Measurements from ENCODE around the gene YPEL5. TPM values are rescaled to one million over a fixed set of nuclear protein-coding genes. Genes with fewer than 3 reads are reported as not detected.
A peak's percentile ranks its signal among the peaks of the same experiment; 100 is the strongest.

YPEL5 gene
- total RNA-seq, 5 donors from 2014 or later (not counting 1 experiment from before 2014, with no cell fraction given) = 73.0 to 962 (median 77.3) TPM

DNA sequence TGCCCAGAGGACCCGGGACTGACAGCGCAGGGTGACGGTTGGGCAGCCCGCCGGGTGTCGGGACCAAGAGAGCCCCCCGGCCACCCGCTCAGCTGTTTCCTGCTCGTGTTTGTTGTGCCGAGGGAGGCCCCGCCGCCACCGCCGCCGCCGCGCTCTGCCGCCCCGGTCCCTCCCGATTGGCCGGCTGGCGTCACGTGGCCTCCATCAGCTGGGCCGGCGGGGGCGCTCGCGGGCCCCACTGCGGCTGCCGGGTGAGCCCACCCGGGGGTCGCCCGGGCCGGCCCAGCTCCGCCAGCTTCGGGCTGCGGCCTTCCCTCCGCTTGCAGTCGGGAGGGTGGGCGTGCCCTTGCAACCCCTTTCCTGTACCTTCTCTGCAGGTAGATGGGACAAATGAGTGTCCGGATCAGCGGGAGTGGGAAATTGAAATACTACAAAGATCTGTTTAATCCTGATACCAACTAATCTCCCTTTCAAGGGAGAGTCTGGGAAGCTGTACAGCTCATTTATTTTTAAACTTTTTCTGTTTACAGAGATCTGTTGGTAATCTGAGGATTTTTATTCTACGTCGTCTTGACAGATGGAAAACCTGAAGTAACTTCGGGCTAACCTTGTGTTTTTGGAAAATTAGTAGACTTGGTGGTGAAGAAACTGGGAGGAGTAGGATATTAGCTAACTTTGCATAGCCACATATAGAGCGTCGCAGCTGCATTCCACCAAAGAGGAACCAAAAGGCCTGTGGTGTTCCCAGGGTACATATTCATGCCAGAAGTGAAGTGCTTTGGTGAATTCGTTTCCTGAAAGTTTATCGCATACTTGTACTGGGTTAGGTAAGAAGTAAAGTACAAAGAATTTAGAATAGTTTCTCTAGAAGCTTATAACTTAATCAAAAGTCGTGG lies 1.2 kb downstream of the YPEL5 start:
- Histone ChIP-seq H3K27me3 (replicated peaks in 1 of 2; ENCODE audit: control insufficient read depth in 2 of 2, extremely low read depth in 1 of 2, insufficient read depth in 2 of 2, low read length in 1 of 2) (no peaks in the 10 kb centered on the region), H3K36me3 (ENCODE audit: control insufficient read depth in 2 of 2, extremely low read depth in 1 of 2, insufficient read depth in 1 of 2, low read length in 1 of 2) (peaks cover 0 to 29% of the 10 kb centered on the region in 2 donors), H3K4me1 (ENCODE audit: control insufficient read depth in 1 of 2, extremely low read depth in 1 of 2, insufficient read depth in 2 of 2, low read length in 2 of 2) (peaks cover 22 to 32% of the 10 kb centered on the region in 2 experiments), H3K9me3 (no peaks in the 10 kb centered on the region), H3K4me3 (ENCODE audit: control insufficient read depth in 1 of 2, extremely low read depth in 1 of 2, low read length in 1 of 2) (peak overlapping the region; percentile 49 to 63), H3K27ac (ENCODE audit: low read length) (peak overlapping the region; percentile 73)
- peaks cover 64 to 72% (median 68%) of the 10 kb centered on the region in 3 donors for H3K4me1 Mint-ChIP-seq
- peak; percentile 60 to 89 (median 78) for DNase-seq
- H3K27ac Mint-ChIP-seq = peak overlapping the region; percentile 73 to 78
- peaks cover 38% of the 10 kb centered on the region for H3K36me3 Mint-ChIP-seq
- ATAC-seq (replicated peaks in 1 of 4) = peak in 3 of 4 experiments; percentile 3 to 7 (median 5)
- H3K27me3 Mint-ChIP-seq = no peaks in the 10 kb centered on the region
- no peaks in the 10 kb centered on the region for H3K9me3 Mint-ChIP-seq
- ChIA-PET CTCF (interaction anchor here in 1 of 2 donors (1.0 to 11.6 kb wide), 4 partner anchors 8 to 21 kb away, joined by 4 to 97 read pairs (median 4); no protein-coding TSS in a partner anchor), POLR2A (interaction anchor here (0.5 to 6.9 kb wide), 13 partner anchors 8 to 206 kb away, joined by 3 to 189 read pairs (median 9); partner anchors contain the start of gene LBH (in 1 of the 2))
- WGBS (ENCODE audit: insufficient coverage) = 2% methylated on average over 32 of the region's 50 CpGs
- H3K4me3 Mint-ChIP-seq = peak overlapping the region; percentile 83 to 94 (median 83)

DNA sequence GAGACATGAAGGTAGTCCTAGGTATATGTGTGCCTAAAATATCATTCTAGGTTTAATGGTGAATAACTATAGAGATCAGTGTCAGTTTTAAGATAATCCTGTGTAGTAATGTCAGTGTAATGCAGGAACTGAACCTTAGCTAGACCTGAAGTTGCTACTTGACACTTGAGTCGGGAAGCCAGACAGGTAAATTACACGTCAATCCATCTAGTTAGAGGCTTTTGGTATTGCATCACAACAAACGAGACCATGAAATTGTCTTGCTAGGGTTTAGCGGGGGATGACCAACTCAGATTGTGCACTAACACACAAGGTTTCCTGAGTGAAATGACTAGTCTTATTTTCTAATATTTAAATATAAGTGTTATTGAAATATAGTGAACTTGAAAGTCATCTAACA lies 2.0 kb downstream of the YPEL5 start:
- H3K36me3 ChIP-seq (ENCODE audit: control insufficient read depth in 2 of 2, extremely low read depth in 1 of 2, insufficient read depth in 1 of 2, low read length in 1 of 2) = peaks cover 0 to 34% of the 10 kb centered on the region in 2 donors
- Mint-ChIP-seq H3K27me3 (no peaks in the 10 kb centered on the region), H3K9me3 (no peaks in the 10 kb centered on the region), H3K36me3 (peaks cover 41% of the 10 kb centered on the region), H3K4me3 (peak overlapping the region; percentile 83 to 94 (median 83)), H3K4me1 (peaks cover 71 to 76% (median 73%) of the 10 kb centered on the region in 3 donors), H3K27ac (peak overlapping the region in 1 of 2 donors; percentile 78)
- H3K4me1 ChIP-seq (ENCODE audit: control insufficient read depth in 1 of 2, extremely low read depth in 1 of 2, insufficient read depth in 2 of 2, low read length in 2 of 2) = peaks cover 22 to 34% of the 10 kb centered on the region in 2 experiments
- WGBS (ENCODE audit: insufficient coverage) = 100% methylated on average over 2 of the region's 4 CpGs
- H3K27me3 ChIP-seq (replicated peaks in 1 of 2; ENCODE audit: control insufficient read depth in 2 of 2, extremely low read depth in 1 of 2, insufficient read depth in 2 of 2, low read length in 1 of 2) = no peaks in the 10 kb centered on the region
- ChIA-PET CTCF (interaction anchor here in 1 of 2 donors (0.7 to 11.6 kb wide), 5 partner anchors 7 to 20 kb away, joined by 3 to 97 read pairs (median 4); no protein-coding TSS in a partner anchor), POLR2A (interaction anchor here (0.6 to 6.9 kb wide), 10 partner anchors 7 to 1857 kb away, joined by 3 to 189 read pairs (median 12); no protein-coding TSS in a partner anchor)
- DNase-seq (no peak), ATAC-seq (replicated peaks in 1 of 4) (no peak)
- no peaks in the 10 kb centered on the region for H3K9me3 ChIP-seq
- H3K27ac ChIP-seq (ENCODE audit: low read length) = no peak overlapping the region
- no peak overlapping the region for H3K4me3 ChIP-seq (ENCODE audit: control insufficient read depth in 1 of 2, extremely low read depth in 1 of 2, low read length in 1 of 2)

DNA sequence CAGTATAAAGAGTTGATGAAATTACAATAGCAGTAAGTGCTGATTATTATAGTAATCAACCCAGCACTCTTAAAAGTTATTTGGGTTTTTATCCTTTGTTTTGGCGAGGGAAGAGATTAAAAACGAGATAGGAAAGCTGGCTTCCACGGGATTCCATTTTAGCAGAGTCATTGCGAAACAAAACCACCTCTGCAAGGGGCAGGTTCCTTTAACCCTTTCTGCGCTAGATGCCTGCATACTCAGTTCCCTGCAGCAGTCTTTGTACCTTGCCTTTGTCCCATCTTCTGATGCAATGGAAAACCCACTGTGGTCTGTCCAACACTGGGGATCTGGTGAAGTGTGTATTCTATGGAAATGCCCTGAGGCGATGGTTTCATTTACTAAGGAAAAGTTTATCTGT lies 2.7 kb downstream of the YPEL5 start:
- Mint-ChIP-seq H3K4me3 (peak overlapping the region; percentile 43 to 94 (median 53)), H3K4me1 (peaks cover 74 to 78% (median 75%) of the 10 kb centered on the region in 3 donors), H3K27me3 (no peaks in the 10 kb centered on the region), H3K36me3 (peaks cover 41% of the 10 kb centered on the region), H3K27ac (peak overlapping the region in 1 of 2 donors; percentile 16), H3K9me3 (no peaks in the 10 kb centered on the region)
- Histone ChIP-seq H3K27me3 (replicated peaks in 1 of 2; ENCODE audit: control insufficient read depth in 2 of 2, extremely low read depth in 1 of 2, insufficient read depth in 2 of 2, low read length in 1 of 2) (no peaks in the 10 kb centered on the region), H3K27ac (ENCODE audit: low read length) (no peak overlapping the region), H3K4me3 (ENCODE audit: control insufficient read depth in 1 of 2, extremely low read depth in 1 of 2, low read length in 1 of 2) (no peak overlapping the region), H3K4me1 (ENCODE audit: control insufficient read depth in 1 of 2, extremely low read depth in 1 of 2, insufficient read depth in 2 of 2, low read length in 2 of 2) (peaks cover 22 to 34% of the 10 kb centered on the region in 2 experiments), H3K36me3 (ENCODE audit: control insufficient read depth in 2 of 2, extremely low read depth in 1 of 2, insufficient read depth in 1 of 2, low read length in 1 of 2) (peaks cover 0 to 39% of the 10 kb centered on the region in 2 donors), H3K9me3 (no peaks in the 10 kb centered on the region)
- CTCF ChIA-PET = interaction anchor here (0.6 to 11.6 kb wide), 3 partner anchors 10 to 16 kb away, joined by 3 to 97 read pairs (median 3); no protein-coding TSS in a partner anchor
- POLR2A ChIA-PET = interaction anchor here (0.6 to 6.9 kb wide), 11 partner anchors 8 to 1088 kb away, joined by 3 to 189 read pairs (median 10); no protein-coding TSS in a partner anchor
- DNase-seq = no peak
- 0% methylated on average over 1 of the region's 6 CpGs for WGBS (ENCODE audit: insufficient coverage)
- no peak for ATAC-seq (replicated peaks in 1 of 4)

DNA sequence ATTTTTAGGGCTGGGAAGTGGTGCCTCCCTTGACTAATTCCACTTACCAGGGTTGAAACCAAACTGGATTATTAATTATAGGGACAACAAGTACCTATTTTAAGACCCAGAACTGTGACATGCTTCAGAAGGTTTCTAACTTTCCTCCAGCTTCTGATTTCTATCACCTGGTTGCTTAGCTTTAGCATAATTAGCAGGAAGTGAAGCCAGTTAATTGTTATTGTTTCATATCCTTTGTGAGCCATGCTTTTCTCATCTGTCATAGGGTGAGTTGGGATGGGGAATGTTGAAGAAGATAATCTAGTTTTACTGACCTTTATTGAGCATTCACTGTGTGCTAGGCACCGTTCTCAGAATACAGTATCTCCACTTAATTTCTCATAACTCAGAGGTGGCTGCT lies 3.2 kb downstream of the YPEL5 start:
- H3K9me3 Mint-ChIP-seq = no peaks in the 10 kb centered on the region
- H3K36me3 ChIP-seq (ENCODE audit: control insufficient read depth in 2 of 2, extremely low read depth in 1 of 2, insufficient read depth in 1 of 2, low read length in 1 of 2) = peaks cover 0 to 44% of the 10 kb centered on the region in 2 donors
- no peaks in the 10 kb centered on the region for H3K27me3 Mint-ChIP-seq
- H3K4me3 Mint-ChIP-seq = peak overlapping the region in 2 of 3 donors; percentile 53 to 94
- no peak overlapping the region for H3K27ac ChIP-seq (ENCODE audit: low read length)
- POLR2A ChIA-PET = interaction anchor here (0.6 to 6.9 kb wide), 18 partner anchors 8 to 296 kb away, joined by 3 to 189 read pairs (median 6); partner anchors contain the start of gene LBH (in 1 of the 2)
- no peak overlapping the region for H3K4me3 ChIP-seq (ENCODE audit: control insufficient read depth in 1 of 2, extremely low read depth in 1 of 2, low read length in 1 of 2)
- WGBS (ENCODE audit: insufficient coverage) = no CpG with 5 or more reads among the region's 1 CpG
- peaks cover 70 to 77% (median 71%) of the 10 kb centered on the region in 3 donors for H3K4me1 Mint-ChIP-seq
- H3K36me3 Mint-ChIP-seq = peaks cover 41% of the 10 kb centered on the region
- CTCF ChIA-PET = interaction anchor here (0.6 to 11.6 kb wide), 4 partner anchors 12 to 55 kb away, joined by 3 to 97 read pairs (median 3); no protein-coding TSS in a partner anchor
- H3K9me3 ChIP-seq = no peaks in the 10 kb centered on the region
- ATAC-seq (replicated peaks in 1 of 4) (no peak), DNase-seq (no peak)
- H3K27ac Mint-ChIP-seq = peak overlapping the region; percentile 8 to 13
- H3K4me1 ChIP-seq (ENCODE audit: control insufficient read depth in 1 of 2, extremely low read depth in 1 of 2, insufficient read depth in 2 of 2, low read length in 2 of 2) = peaks cover 18 to 34% of the 10 kb centered on the region in 2 experiments
- H3K27me3 ChIP-seq (replicated peaks in 1 of 2; ENCODE audit: control insufficient read depth in 2 of 2, extremely low read depth in 1 of 2, insufficient read depth in 2 of 2, low read length in 1 of 2) = no peaks in the 10 kb centered on the region

DNA sequence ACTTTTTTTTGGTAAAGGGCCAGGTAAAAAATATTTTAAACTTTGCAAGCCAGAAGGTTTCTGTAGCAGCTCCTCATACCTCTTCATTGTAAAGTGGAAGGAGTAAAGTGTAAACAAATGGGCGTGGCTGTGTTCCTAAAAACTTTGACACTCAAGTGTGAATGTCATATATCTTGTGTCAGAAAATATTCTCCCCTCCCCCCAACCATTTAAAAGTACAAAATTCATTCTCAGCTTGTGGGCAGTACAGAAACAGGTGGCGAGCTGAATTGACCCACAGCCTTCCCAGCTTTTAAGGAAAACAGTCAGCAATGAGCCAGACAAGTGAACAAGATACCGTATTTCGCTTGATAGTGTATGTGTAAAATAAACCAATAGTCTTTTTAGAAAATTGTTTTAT lies 4.0 kb downstream of the YPEL5 start:
- H3K9me3 ChIP-seq = no peaks in the 10 kb centered on the region
- Mint-ChIP-seq H3K4me1 (peaks cover 71 to 80% (median 72%) of the 10 kb centered on the region in 3 donors), H3K27me3 (no peaks in the 10 kb centered on the region), H3K4me3 (peak overlapping the region in 2 of 3 donors; percentile 7 to 94), H3K9me3 (no peaks in the 10 kb centered on the region), H3K36me3 (peaks cover 44% of the 10 kb centered on the region), H3K27ac (peak overlapping the region in 1 of 2 donors; percentile 43)
- H3K4me3 ChIP-seq (ENCODE audit: control insufficient read depth in 1 of 2, extremely low read depth in 1 of 2, low read length in 1 of 2) = no peak overlapping the region
- ChIA-PET POLR2A (interaction anchor here (0.6 to 6.9 kb wide), 18 partner anchors 7 to 295 kb away, joined by 3 to 189 read pairs (median 6); partner anchors contain the start of gene LBH (in 1 of the 2)), CTCF (interaction anchor here (0.7 to 11.6 kb wide), 3 partner anchors 12 to 14 kb away, joined by 3 to 97 read pairs (median 5); no protein-coding TSS in a partner anchor)
- WGBS (ENCODE audit: insufficient coverage) = 100% methylated on average over 1 of the region's 4 CpGs
- no peaks in the 10 kb centered on the region for H3K27me3 ChIP-seq (replicated peaks in 1 of 2; ENCODE audit: control insufficient read depth in 2 of 2, extremely low read depth in 1 of 2, insufficient read depth in 2 of 2, low read length in 1 of 2)
- H3K27ac ChIP-seq (ENCODE audit: low read length) = no peak overlapping the region
- DNase-seq = no peak
- H3K36me3 ChIP-seq (ENCODE audit: control insufficient read depth in 2 of 2, extremely low read depth in 1 of 2, insufficient read depth in 1 of 2, low read length in 1 of 2) = peaks cover 0 to 46% of the 10 kb centered on the region in 2 donors
- no peak for ATAC-seq (replicated peaks in 1 of 4)
- H3K4me1 ChIP-seq (ENCODE audit: control insufficient read depth in 1 of 2, extremely low read depth in 1 of 2, insufficient read depth in 2 of 2, low read length in 2 of 2) = peaks cover 11 to 30% of the 10 kb centered on the region in 2 experiments
